NCI-H446 treated with DMSO at 0.1 percent for 48 hours (cell line): ENCODE measurements around the gene CD247.

Source experiments
- DNase-seq: peaks from one replicate; lab custom pipeline; 2025; lab: John Stamatoyannopoulos, UW

CD247 gene

GRCh38 chr1:167489571-167490340 is 28.6 kb downstream of the CD247 start:
- DNase-seq, result no peak

GRCh38 chr1:167488786-167489185 is 29.5 kb downstream of the CD247 start:
- DNase-seq, result no peak

- DNase-seq, result no peak
Measured at GRCh38 chr1:167487614-167488013, 30.7 kb downstream of the CD247 start.

GRCh38 chr1:167486090-167486824 is 32.1 kb downstream of the CD247 start:
- no peak for DNase-seq

- no peak for DNase-seq
Measured at GRCh38 chr1:167484726-167485502, 33.4 kb downstream of the CD247 start.

- no peak for DNase-seq
Measured at GRCh38 chr1:167483790-167484189, 34.5 kb downstream of the CD247 start.

GRCh38 chr1:167482184-167482583 is 36.1 kb downstream of the CD247 start:
- no peak for DNase-seq

- no peak for DNase-seq
Measured at GRCh38 chr1:167479331-167479979, 38.9 kb downstream of the CD247 start.

- no peak for DNase-seq
Measured at GRCh38 chr1:167477986-167478385, 40.3 kb downstream of the CD247 start.

GRCh38 chr1:167476061-167476460 is 42.3 kb downstream of the CD247 start:
- DNase-seq, result no peak

- no peak for DNase-seq
Measured at GRCh38 chr1:167474191-167474641, 44.1 kb downstream of the CD247 start.

- no peak for DNase-seq
Measured at GRCh38 chr1:167473761-167474160, 44.6 kb downstream of the CD247 start.

- no peak for DNase-seq
Measured at GRCh38 chr1:167472752-167473521, 45.4 kb downstream of the CD247 start.

GRCh38 chr1:167471568-167471967 is 46.8 kb downstream of the CD247 start:
- no peak for DNase-seq

GRCh38 chr1:167469280-167469965 is 48.9 kb downstream of the CD247 start:
- DNase-seq, result no peak

GRCh38 chr1:167467752-167468151 is 50.6 kb downstream of the CD247 start:
- no peak for DNase-seq

- no peak for DNase-seq
Measured at GRCh38 chr1:167467126-167467710, 51.1 kb downstream of the CD247 start.

- DNase-seq, result no peak
Measured at GRCh38 chr1:167465743-167466142, 52.6 kb downstream of the CD247 start.

- DNase-seq, result no peak
Measured at GRCh38 chr1:167465018-167465417, 53.3 kb downstream of the CD247 start.

GRCh38 chr1:167463875-167464575 is 54.3 kb downstream of the CD247 start:
- no peak for DNase-seq
